Chondrocyte (in vitro differentiated cells): Measurements from ENCODE around the gene CFAP77. TPM values are rescaled to one million over a fixed set of nuclear protein-coding genes. Genes with fewer than 3 reads are reported as not detected.

Experiments used
- DNase-seq: peaks from one replicate; pipeline ENCODE4 v3.0.0; 2021; ENCODE audit warnings: mixed read lengths, low spot score
- H3K27ac Mint-ChIP-seq: one replicate; pipeline ENCODE4 v1.8.0; 2021; ENCODE audit warnings: mild to moderate bottlenecking, moderate library complexity, mixed read lengths; ENCODE audit not compliant: unreplicated experiment
- H3K27me3 Mint-ChIP-seq: 2 replicates; pipeline ENCODE4 v1.8.0; 2021; ENCODE audit warnings: low read depth, mixed read lengths
- H3K36me3 Mint-ChIP-seq: 2 replicates; pipeline ENCODE4 v1.8.0; 2021; ENCODE audit warnings: low read depth, mixed read lengths
- H3K4me1 Mint-ChIP-seq: 2 replicates; pipeline ENCODE4 v1.8.0; 2021; ENCODE audit warnings: low read depth, mild to moderate bottlenecking, mixed read lengths
- H3K4me3 Mint-ChIP-seq: one replicate; pipeline ENCODE4 v1.8.0; 2021; ENCODE audit warnings: mild to moderate bottlenecking, moderate library complexity, mixed read lengths; ENCODE audit not compliant: unreplicated experiment
- H3K9me3 Mint-ChIP-seq: 2 replicates; pipeline ENCODE4 v1.8.0; 2021; ENCODE audit warnings: low read depth, mixed read lengths
- total RNA-seq: library from RNA; stranded (reverse); gene quantifications from 3 replicates; pipeline ENCODE4 v1.2.1, GENCODE V29; 2021
- TF ChIP-seq, protein P1 (sequence below): fragments of 200-600 bp; sonication (generic); IDR thresholded peaks from 2 replicates; pipeline ENCODE4 v1.5.0; 2021; ENCODE audit warnings: antibody characterized with exemption, mild to moderate bottlenecking, moderate library complexity

CFAP77 gene
- total RNA-seq, 1 donor from 2014 or later = 0.47 TPM

DNA sequence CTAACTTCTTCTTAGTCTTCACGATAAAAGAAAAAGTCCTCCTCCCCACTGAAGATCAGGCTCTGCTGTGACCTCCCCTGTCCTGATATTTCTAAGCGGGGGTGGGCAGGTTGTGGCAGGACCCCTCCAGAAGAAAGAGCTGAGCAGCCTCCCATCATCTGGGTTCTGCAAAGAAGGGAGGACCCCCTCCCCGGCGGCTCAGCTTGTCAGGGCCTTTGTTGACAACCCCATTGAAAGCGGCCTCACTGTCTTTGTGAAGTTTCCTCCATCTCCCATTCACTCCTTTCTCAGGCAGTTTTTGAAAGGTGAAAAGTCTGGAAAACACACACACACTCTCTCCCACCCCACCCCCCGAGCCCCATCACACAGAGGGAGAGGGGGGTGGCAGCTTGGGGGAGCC is 146.2 kb downstream of the CFAP77 start:
- no peak for DNase-seq
- H3K4me1 Mint-ChIP-seq = peaks cover 8% of the 10 kb centered on the region
- H3K27ac Mint-ChIP-seq = no peak overlapping the region
- peaks cover 2% of the 10 kb centered on the region for H3K36me3 Mint-ChIP-seq
- TF ChIP-seq, protein P1, sequence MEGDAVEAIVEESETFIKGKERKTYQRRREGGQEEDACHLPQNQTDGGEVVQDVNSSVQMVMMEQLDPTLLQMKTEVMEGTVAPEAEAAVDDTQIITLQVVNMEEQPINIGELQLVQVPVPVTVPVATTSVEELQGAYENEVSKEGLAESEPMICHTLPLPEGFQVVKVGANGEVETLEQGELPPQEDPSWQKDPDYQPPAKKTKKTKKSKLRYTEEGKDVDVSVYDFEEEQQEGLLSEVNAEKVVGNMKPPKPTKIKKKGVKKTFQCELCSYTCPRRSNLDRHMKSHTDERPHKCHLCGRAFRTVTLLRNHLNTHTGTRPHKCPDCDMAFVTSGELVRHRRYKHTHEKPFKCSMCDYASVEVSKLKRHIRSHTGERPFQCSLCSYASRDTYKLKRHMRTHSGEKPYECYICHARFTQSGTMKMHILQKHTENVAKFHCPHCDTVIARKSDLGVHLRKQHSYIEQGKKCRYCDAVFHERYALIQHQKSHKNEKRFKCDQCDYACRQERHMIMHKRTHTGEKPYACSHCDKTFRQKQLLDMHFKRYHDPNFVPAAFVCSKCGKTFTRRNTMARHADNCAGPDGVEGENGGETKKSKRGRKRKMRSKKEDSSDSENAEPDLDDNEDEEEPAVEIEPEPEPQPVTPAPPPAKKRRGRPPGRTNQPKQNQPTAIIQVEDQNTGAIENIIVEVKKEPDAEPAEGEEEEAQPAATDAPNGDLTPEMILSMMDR = no peak
- H3K27me3 Mint-ChIP-seq = peaks cover 20% of the 10 kb centered on the region
- no peak overlapping the region for H3K4me3 Mint-ChIP-seq
- peaks cover 3% of the 10 kb centered on the region for H3K9me3 Mint-ChIP-seq

DNA sequence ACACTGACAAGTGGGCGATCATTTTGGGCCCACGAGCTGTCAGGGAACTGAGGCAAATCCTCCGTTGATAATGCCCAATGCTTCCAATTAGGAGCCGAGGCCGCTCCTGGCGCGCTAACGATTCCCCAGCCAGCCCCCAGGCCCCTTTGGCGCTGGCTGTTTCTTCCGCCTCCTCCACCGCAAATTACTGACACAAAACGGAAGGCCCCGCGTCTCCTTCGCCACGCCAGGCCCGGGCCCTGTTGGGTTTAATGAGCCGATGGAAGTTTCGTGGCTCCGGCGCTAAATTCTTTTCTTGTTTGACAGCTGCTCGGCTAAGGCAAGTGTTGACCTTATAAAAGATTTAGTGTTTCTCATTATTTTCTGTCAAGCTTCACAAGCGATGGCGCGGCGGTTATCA is 146.7 kb downstream of the CFAP77 start:
- Mint-ChIP-seq H3K4me3 (no peak overlapping the region), H3K27ac (no peak overlapping the region), H3K9me3 (peaks cover 3% of the 10 kb centered on the region), H3K4me1 (peaks cover 8% of the 10 kb centered on the region), H3K27me3 (peaks cover 22% of the 10 kb centered on the region), H3K36me3 (peaks cover 2% of the 10 kb centered on the region)
- TF ChIP-seq, protein P1 = no peak
- no peak for DNase-seq

DNA sequence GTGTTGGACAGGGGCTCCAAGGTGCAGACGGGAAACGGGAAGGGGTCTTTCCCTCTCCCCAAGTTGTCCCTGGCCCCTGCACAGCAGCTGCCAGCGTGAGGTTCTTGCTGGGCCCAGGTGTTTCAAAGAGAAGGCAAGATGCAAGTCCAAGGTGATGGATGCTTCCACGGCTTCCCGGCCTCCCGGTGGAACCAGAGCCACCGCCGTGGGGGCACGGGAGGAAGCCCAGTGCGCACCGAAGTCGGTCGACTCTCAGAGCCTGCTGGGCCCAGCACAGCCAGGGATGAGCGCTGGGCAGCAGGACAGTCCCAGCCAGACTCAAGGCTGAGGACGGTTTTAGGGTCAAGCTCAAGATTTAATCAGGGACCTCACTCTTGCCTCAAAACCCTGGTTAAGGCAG is 147.1 kb downstream of the CFAP77 start:
- H3K27me3 Mint-ChIP-seq = peaks cover 25% of the 10 kb centered on the region
- H3K4me1 Mint-ChIP-seq = peaks cover 8% of the 10 kb centered on the region
- DNase-seq = no peak
- no peak overlapping the region for H3K27ac Mint-ChIP-seq
- H3K9me3 Mint-ChIP-seq = peaks cover 3% of the 10 kb centered on the region
- no peak overlapping the region for H3K4me3 Mint-ChIP-seq
- TF ChIP-seq, protein P1 = no peak
- peaks cover 2% of the 10 kb centered on the region for H3K36me3 Mint-ChIP-seq

DNA sequence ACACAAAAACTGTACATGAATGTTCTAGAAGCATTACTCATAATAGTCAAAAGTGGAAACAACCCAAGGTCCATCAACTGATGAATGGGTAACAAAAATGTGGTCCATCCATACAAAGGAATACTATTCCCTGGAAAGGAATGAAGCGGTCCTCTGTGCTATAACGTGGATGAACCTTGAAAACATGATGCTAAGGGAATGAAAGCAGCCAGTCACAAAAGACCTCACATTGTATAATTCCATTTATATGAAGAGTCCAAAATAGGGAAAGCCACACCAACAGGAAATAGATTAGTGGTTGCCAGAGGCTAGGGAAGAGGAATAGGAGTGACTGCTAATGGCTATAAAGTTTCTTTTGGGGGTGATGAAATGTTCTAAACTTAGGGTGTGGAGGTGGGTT is 149.7 kb downstream of the CFAP77 start:
- no peak overlapping the region for H3K27ac Mint-ChIP-seq
- TF ChIP-seq, protein P1 = no peak
- H3K36me3 Mint-ChIP-seq = peaks cover 2% of the 10 kb centered on the region
- H3K9me3 Mint-ChIP-seq = peaks cover 3% of the 10 kb centered on the region
- no peak overlapping the region for H3K4me3 Mint-ChIP-seq
- no peak for DNase-seq
- H3K27me3 Mint-ChIP-seq = peaks cover 35% of the 10 kb centered on the region
- peaks cover 8% of the 10 kb centered on the region for H3K4me1 Mint-ChIP-seq

DNA sequence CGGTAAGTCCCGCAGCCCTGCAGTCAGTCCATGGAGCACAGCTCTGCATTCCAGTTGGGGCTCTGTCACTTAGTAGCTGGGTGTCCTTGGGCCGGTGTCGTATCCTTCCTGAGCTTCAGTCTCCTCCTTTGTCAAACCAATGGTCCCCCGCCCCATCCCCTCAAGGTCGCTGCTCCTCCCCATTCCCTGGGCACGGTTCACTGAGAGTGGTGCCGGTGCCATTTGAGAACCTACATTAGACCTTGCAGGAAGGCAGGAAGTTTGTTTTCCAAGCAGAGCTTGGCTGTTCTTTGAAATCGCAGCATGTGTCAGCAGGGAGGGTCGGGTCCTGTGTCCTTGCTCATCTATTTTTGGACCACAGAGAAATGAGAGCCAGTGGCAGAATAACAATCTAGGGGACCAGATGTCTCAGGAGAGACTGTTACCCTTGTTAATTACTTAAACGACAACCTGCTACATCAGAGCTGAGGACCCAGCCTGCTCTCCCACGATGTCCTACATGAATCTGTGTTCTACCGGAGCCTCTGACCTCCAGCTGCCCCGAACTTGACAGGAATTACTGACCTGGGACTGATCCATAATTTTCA is 150.7 kb downstream of the CFAP77 start:
- TF ChIP-seq, protein P1 = no peak
- no peaks in the 10 kb centered on the region for H3K36me3 Mint-ChIP-seq
- no peak overlapping the region for H3K4me3 Mint-ChIP-seq
- H3K27me3 Mint-ChIP-seq = peaks cover 30% of the 10 kb centered on the region
- H3K9me3 Mint-ChIP-seq = peaks cover 3% of the 10 kb centered on the region
- H3K4me1 Mint-ChIP-seq = peaks cover 8% of the 10 kb centered on the region
- DNase-seq = no peak
- no peak overlapping the region for H3K27ac Mint-ChIP-seq
